WERI-Rb-1 (cell line): ENCODE results near the gene OR51A2.
"Not testable (repeated sequence)": the region's sequence is repeated elsewhere in the genome, so short reads cannot be mapped to it uniquely, and the experiment has no call there.

Source experiments
- DNase-seq: peaks from one replicate; pipeline ENCODE4 v3.0.0-alpha.2; 2020
- H3K27ac ChIP-seq: fragments of 250-450 bp; sonication (Bioruptor Pico); 2 replicates; pipeline ENCODE4 v1.5.1; 2020; ENCODE audit warnings: mild to moderate bottlenecking, moderate library complexity
- H3K27me3 ChIP-seq: fragments of 250-450 bp; sonication (Bioruptor Pico); 2 replicates; pipeline ENCODE4 v1.5.1; 2021; ENCODE audit warnings: mild to moderate bottlenecking, low read depth, moderate library complexity; ENCODE audit not compliant: insufficient read depth, severe bottlenecking
- H3K36me3 ChIP-seq: fragments of 250-450 bp; sonication (Bioruptor Pico); 2 replicates; pipeline ENCODE4 v1.5.1; 2020; ENCODE audit warnings: mild to moderate bottlenecking, moderate library complexity
- H3K4me3 ChIP-seq: 2 replicates; pipeline ENCODE4 v1.5.1; 2011; ENCODE audit warnings: low read depth, mild to moderate bottlenecking, control low read depth, low read length
- H3K9me3 ChIP-seq: fragments of 250-450 bp; sonication (Bioruptor Pico); 2 replicates; pipeline ENCODE4 v1.5.1; 2021; ENCODE audit warnings: mild to moderate bottlenecking, moderate library complexity; ENCODE audit not compliant: severe bottlenecking
- TF ChIP-seq, protein P1 (sequence below): IDR thresholded peaks from 2 replicates; pipeline ENCODE4 v1.5.1; 2011; ENCODE audit warnings: low read depth, mild to moderate bottlenecking, control low read depth, inconsistent platforms, low read length

The OR51A2 gene, protein sequence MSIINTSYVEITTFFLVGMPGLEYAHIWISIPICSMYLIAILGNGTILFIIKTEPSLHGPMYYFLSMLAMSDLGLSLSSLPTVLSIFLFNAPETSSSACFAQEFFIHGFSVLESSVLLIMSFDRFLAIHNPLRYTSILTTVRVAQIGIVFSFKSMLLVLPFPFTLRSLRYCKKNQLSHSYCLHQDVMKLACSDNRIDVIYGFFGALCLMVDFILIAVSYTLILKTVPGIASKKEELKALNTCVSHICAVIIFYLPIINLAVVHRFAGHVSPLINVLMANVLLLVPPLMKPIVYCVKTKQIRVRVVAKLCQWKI

DNA sequence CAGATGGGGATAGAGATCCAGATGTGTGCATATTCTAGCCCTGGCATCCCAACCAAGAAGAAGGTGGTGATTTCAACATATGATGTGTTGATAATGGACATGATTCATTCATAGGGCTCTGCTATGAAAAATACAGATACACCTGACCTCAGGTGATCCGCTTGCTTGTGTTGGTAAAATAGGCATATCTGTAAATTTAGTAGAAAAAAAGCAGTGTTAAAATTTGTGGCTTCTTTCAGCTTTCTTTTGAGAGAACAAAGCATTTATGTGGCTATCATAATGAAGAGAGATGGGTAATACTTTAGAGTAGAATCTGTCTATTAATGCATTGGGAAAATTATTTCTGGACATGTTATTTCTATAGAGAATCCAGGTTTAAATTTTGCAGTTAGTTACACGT is at the start of gene OR51A2:
Gene OR51A2 (minus strand): TSS at position 101 of the 400 bp plus-strand sequence. CDS start 0 bp downstream, at position 101.
- not testable (repeated sequence) for DNase-seq, H3K4me3 ChIP-seq, H3K27ac ChIP-seq, H3K36me3 ChIP-seq, H3K9me3 ChIP-seq
- H3K27me3 ChIP-seq = peaks cover 12% of the 10 kb centered on the region

DNA sequence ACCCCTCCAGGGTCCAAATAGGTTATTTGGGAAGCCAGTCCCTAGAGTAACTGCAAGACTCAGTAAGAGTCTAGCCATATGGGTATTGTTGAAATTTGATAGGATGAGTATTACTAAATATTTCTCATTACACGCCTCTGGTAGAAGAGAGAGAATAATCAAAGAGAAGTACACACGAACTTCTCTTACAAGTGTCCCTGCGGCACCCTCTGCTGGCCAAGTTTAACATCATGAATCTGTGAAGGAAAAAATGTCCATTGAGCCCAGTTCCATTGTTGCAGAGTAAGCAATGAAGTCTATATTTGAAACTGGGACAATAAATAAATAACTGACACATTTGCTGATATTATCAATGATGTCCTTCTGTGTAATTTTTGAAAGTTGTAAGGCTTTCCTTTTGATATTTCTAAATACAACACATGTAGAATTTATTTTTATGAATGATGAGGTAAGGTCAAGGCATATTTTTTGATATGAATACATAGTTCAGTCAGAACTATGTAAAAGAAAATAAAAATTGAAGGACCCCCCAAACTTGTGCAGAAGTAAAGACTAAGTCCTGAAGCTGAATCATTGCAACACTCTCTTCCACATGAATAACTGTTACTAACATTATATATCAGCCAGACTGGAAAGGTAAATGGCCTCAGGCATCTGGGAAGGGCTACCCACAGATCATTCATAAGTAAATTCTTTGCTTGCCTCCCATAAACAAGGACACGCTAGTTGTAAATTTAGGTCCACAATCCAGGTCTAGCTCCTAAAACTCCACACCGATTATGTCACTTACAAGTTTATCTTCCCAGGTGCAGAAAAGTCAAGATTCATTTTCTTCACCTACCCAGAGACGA is 49.1 kb upstream of the OR51A2 start:
- H3K27me3 ChIP-seq = peaks cover 47% of the 10 kb centered on the region
- TF ChIP-seq, protein P1, sequence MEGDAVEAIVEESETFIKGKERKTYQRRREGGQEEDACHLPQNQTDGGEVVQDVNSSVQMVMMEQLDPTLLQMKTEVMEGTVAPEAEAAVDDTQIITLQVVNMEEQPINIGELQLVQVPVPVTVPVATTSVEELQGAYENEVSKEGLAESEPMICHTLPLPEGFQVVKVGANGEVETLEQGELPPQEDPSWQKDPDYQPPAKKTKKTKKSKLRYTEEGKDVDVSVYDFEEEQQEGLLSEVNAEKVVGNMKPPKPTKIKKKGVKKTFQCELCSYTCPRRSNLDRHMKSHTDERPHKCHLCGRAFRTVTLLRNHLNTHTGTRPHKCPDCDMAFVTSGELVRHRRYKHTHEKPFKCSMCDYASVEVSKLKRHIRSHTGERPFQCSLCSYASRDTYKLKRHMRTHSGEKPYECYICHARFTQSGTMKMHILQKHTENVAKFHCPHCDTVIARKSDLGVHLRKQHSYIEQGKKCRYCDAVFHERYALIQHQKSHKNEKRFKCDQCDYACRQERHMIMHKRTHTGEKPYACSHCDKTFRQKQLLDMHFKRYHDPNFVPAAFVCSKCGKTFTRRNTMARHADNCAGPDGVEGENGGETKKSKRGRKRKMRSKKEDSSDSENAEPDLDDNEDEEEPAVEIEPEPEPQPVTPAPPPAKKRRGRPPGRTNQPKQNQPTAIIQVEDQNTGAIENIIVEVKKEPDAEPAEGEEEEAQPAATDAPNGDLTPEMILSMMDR = peak; percentile 41; the same call in 1 of the 2 replicates
- H3K27ac ChIP-seq = no peak overlapping the region
- no peak overlapping the region for H3K4me3 ChIP-seq
- no peaks in the 10 kb centered on the region for H3K36me3 ChIP-seq
- H3K9me3 ChIP-seq = no peaks in the 10 kb centered on the region
- peak; percentile 31 for DNase-seq

DNA sequence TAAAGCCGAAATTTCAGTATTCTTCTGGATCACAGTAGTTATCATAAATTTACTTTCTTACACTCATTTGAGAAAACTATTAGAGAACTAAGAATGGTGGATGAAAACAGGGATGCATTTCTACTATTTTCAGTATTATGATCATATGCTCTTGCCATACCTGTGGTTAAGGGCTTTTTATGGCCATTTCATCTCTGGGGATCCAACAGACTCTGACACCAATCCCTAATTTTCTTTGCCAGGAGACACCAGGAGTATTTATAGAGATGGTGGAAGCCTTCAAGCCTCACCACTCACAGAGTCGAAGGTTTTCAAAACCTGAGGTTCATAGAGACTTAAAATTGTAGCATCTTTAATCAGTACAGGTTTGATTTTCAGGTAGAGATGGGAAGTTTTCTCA is 39.0 kb upstream of the OR51A2 start, which contains the start of gene OR51L1:
Gene OR51L1 (plus strand): TSS at position 301 of the 400 bp plus-strand sequence. CDS start 4,132 bp downstream, outside the sequence.
- no peak within 1 kb of the TSS for H3K27ac ChIP-seq
- TF ChIP-seq, protein P1 = no peak
- H3K4me3 ChIP-seq = no peak within 1 kb of the TSS
- no peaks in the 10 kb centered on the region for H3K9me3 ChIP-seq
- peaks cover 41% of the 10 kb centered on the region for H3K27me3 ChIP-seq
- H3K36me3 ChIP-seq = no peaks in the 10 kb centered on the region
- no peak for DNase-seq

DNA sequence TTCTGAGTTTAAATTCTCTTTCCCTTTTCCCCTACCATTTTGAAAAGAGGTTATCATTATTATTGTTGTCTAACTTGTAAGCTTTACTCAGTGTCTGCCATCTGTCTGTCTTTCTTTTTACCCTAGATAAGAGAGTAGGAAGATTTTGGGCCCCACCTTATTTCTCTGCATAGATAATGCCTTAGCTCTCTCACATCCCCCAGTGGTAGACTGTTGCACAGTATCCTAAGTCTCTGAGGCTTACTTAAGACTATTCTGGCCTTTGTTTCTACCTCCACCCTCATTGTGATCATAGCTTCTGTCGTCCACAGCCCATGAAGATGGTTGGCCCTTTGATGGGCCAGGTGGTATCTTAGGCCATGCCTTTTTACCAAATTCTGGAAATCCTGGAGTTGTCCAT is 35.5 kb upstream of the OR51A2 start:
- H3K27ac ChIP-seq = no peak overlapping the region
- TF ChIP-seq, protein P1 = no peak
- no peak overlapping the region for H3K4me3 ChIP-seq
- no peaks in the 10 kb centered on the region for H3K36me3 ChIP-seq
- peaks cover 47% of the 10 kb centered on the region for H3K27me3 ChIP-seq
- no peaks in the 10 kb centered on the region for H3K9me3 ChIP-seq
- DNase-seq = no peak

DNA sequence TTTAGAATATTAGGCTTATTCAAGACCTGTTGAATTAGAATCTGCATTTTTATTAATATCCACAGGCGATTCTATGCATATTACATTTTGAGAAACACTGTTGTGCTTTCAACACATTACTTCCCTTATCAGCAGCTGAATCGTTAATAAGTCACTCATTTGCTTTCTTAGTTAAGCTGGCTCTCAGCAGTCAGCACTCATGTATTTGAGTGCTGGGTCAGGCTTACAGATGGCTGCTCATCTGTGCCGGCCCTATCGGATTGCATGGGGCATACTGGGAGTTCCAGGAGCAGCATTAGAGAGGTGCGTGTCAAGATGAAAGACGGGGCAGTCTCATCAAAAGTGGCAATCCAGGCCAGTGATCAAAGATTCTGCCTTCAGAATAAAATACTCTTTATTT is 28.3 kb upstream of the OR51A2 start:
- no peaks in the 10 kb centered on the region for H3K9me3 ChIP-seq
- no peak overlapping the region for H3K4me3 ChIP-seq
- peaks cover 47% of the 10 kb centered on the region for H3K27me3 ChIP-seq
- H3K36me3 ChIP-seq = no peaks in the 10 kb centered on the region
- no peak for DNase-seq
- TF ChIP-seq, protein P1 = no peak
- H3K27ac ChIP-seq = no peak overlapping the region

DNA sequence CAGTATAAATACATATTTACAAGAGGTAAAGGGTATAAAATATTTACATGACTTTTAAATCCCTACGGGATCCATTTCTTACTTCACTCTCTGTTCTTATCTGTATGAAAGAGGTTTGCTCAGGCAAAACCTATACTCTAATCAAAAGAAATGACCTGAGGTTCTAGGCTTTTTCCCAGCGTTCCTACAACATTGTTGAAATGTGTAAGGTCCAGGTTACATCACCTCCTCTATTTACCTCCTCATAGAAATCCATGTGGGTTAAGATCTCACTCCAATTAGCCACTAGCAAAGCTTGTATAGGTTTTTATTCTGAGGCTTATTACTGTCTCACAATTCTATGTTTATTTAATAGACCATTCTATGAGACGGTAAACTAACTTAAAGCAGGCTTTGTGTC is 27.2 kb upstream of the OR51A2 start:
- Histone ChIP-seq H3K4me3 (no peak overlapping the region), H3K27ac (no peak overlapping the region), H3K36me3 (no peaks in the 10 kb centered on the region), H3K9me3 (no peaks in the 10 kb centered on the region), H3K27me3 (peaks cover 41% of the 10 kb centered on the region)
- DNase-seq = no peak
- TF ChIP-seq, protein P1 = no peak
